HCT116 (cell line): ENCODE results near the gene EHMT1. TPM values are rescaled to one million over a fixed set of nuclear protein-coding genes. Genes with fewer than 3 reads are reported as not detected.

ENCODE experiments used
- ATAC-seq: fragments of 200-7000 bp; cut with Tn5 transposase; 2 replicates; pipeline ENCODE4 v1.9.1; 2020; ENCODE audit warnings: mild to moderate bottlenecking, moderate library complexity
- BruUV-seq: library from RNA; stranded (reverse); fragments of 400-500 nt; replicated peaks from 2 replicates; lab custom pipeline; 2021; lab: Mats Ljungman, UMichigan
- CTCF ChIA-PET: fragments of 300-600 bp; sonication (Branson Sonifier 250); formaldehyde crosslinking; loops from one replicate; lab custom pipeline; 2021; ENCODE audit warnings: antibody characterized with exemption; lab: Charles Lee
- POLR2A ChIA-PET: fragments of 300-600, 350-600 bp; sonication (Branson Sonifier 250); formaldehyde crosslinking; loops from one replicate; lab custom pipeline; 2021; ENCODE audit warnings: antibody characterized with exemption; lab: Charles Lee
- RAD21 ChIA-PET, 2 experiments: fragments of 300-600 bp; sonication (Branson Sonifier 250); formaldehyde crosslinking; loops; one replicate each; lab custom pipeline; 2023; ENCODE audit warnings: low total read pairs in 2 of 2; ENCODE audit not compliant: uncharacterized antibody in 2 of 2, unreplicated experiment in 2 of 2, low non-redundant PET in 1 of 2; lab: Charles Lee
- DNase-seq: peaks from one replicate; pipeline ENCODE4 v3.0.0-alpha.2; 2010; ENCODE audit warnings: low read depth, low spot score
- H2AFZ ChIP-seq: fragments of 200-600 bp; shearing (Covaris generic), sonication (generic); 2 replicates; pipeline ENCODE4 v1.6.1; 2017; ENCODE audit warnings: low read depth, mixed run types, mixed read lengths, antibody characterized with exemption, low read length; ENCODE audit not compliant: poor library complexity, severe bottlenecking
- H3K27ac ChIP-seq: 2 replicates; pipeline ENCODE4 v1.5.1; 2012; ENCODE audit warnings: low read depth, low read length
- H3K27me3 ChIP-seq: fragments of 200-600 bp; sonication (generic); 2 replicates; pipeline ENCODE4 v1.6.1; 2016; ENCODE audit warnings: mixed run types, low read length, mixed read lengths; ENCODE audit not compliant: insufficient read depth
- H3K36me3 ChIP-seq, 2 experiments: fragments of 200-500 bp in 1 of 2; fragments of 200-600 bp in 1 of 2; sonication (Bioruptor generic) in 1 of 2; sonication (generic) in 1 of 2; 2 replicates each; pipeline versions ENCODE4 v1.5.1 to v1.6.1; 2014 to 2016; ENCODE audit warnings: low read length in 2 of 2, inconsistent platforms in 1 of 2, mixed read lengths in 1 of 2, mixed run types in 1 of 2; ENCODE audit not compliant: insufficient read depth in 2 of 2, control insufficient read depth in 1 of 2
- H3K4me1 ChIP-seq, 2 experiments: fragments of 200-600 bp in 1 of 2; sonication (generic) in 1 of 2; 2 replicates each; pipeline versions ENCODE4 v1.5.1 to v1.6.1; 2012 to 2017; ENCODE audit warnings: low read length in 2 of 2, inconsistent platforms in 1 of 2, mild to moderate bottlenecking in 1 of 2, mixed read lengths in 1 of 2, mixed run types in 1 of 2, moderate library complexity in 1 of 2; ENCODE audit not compliant: insufficient read depth in 2 of 2, control insufficient read depth in 1 of 2
- H3K4me2 ChIP-seq: fragments of 200-600 bp; sonication (generic); 2 replicates; pipeline ENCODE4 v1.6.1; 2017; ENCODE audit warnings: mixed run types, low read length, mixed read lengths
- H3K4me3 ChIP-seq, 2 experiments: fragments of 200-600 bp in 1 of 2; sonication (generic) in 1 of 2; replicated peaks in 1 of 2; 2 replicates each; pipeline ENCODE4 v1.5.1; 2011 to 2016; ENCODE audit warnings: low read length in 2 of 2, control low read depth in 1 of 2, low read depth in 1 of 2, mild to moderate bottlenecking in 1 of 2, mixed read lengths in 1 of 2, mixed run types in 1 of 2
- H3K79me2 ChIP-seq: fragments of 200-600 bp; sonication (generic); 2 replicates; pipeline ENCODE4 v1.6.1; 2017; ENCODE audit warnings: mild to moderate bottlenecking, mixed run types, low read length, moderate library complexity, mixed read lengths; ENCODE audit not compliant: insufficient read depth
- H3K9ac ChIP-seq: fragments of 200-600 bp; sonication (generic); 2 replicates; pipeline ENCODE4 v1.6.1; 2016; ENCODE audit warnings: low read length, mixed read lengths
- H3K9me2 ChIP-seq: fragments of 200-600 bp; sonication (generic), shearing (Covaris generic); 2 replicates; pipeline ENCODE4 v1.6.1; 2017; ENCODE audit warnings: mixed run types, mild to moderate bottlenecking, moderate library complexity; ENCODE audit not compliant: insufficient read depth
- H3K9me3 ChIP-seq, 2 experiments: fragments of 200-500 bp in 1 of 2; fragments of 200-600 bp in 1 of 2; sonication (Bioruptor generic) in 1 of 2; sonication (generic) in 1 of 2; 2 replicates each; pipeline ENCODE4 v1.6.1; 2014 to 2017; ENCODE audit warnings: low read length in 2 of 2, mixed read lengths in 2 of 2, inconsistent platforms in 1 of 2, low read depth in 1 of 2, mild to moderate bottlenecking in 1 of 2, mixed run types in 1 of 2, moderate library complexity in 1 of 2; ENCODE audit not compliant: control insufficient read depth in 1 of 2, insufficient read depth in 1 of 2
- H4K20me1 ChIP-seq: fragments of 200-600 bp; sonication (generic), shearing (Covaris generic); 2 replicates; pipeline ENCODE4 v1.6.1; 2017; ENCODE audit warnings: mixed run types, mild to moderate bottlenecking, moderate library complexity; ENCODE audit not compliant: insufficient read depth
- CEBPB ChIP-seq: IDR thresholded peaks from 2 replicates; pipeline ENCODE4 v1.6.1; 2012; ENCODE audit warnings: low read depth
- EGR1 ChIP-seq: IDR thresholded peaks from 2 replicates; pipeline ENCODE4 v1.6.1; 2012; ENCODE audit warnings: low read depth
- EZH2phosphoT487 ChIP-seq: fragments of 200-600 bp; IDR thresholded peaks from 2 replicates; pipeline ENCODE4 v1.6.1; 2018; ENCODE audit warnings: antibody characterized with exemption, borderline replicate concordance
- JUND ChIP-seq: IDR thresholded peaks from 2 replicates; pipeline ENCODE4 v1.6.1; 2012
- POLR2A ChIP-seq: IDR thresholded peaks from 2 replicates; pipeline ENCODE4 v1.7.0; 2011; ENCODE audit warnings: borderline replicate concordance; ENCODE audit not compliant: insufficient read depth, insufficient read length; ENCODE audit errors: extremely low read depth
- SIN3A ChIP-seq: IDR thresholded peaks from 2 replicates; pipeline ENCODE4 v1.6.1; 2012; ENCODE audit warnings: low read depth
- SP1 ChIP-seq: IDR thresholded peaks from 2 replicates; pipeline ENCODE4 v1.6.1; 2012; ENCODE audit warnings: low read depth
- TCF7L2 ChIP-seq: IDR thresholded peaks from 2 replicates; pipeline ENCODE4 v1.7.0; 2011; ENCODE audit warnings: borderline replicate concordance, inconsistent platforms; ENCODE audit not compliant: insufficient read depth, insufficient read length; ENCODE audit errors: extremely low read depth
- YY1 ChIP-seq: IDR thresholded peaks from 2 replicates; pipeline ENCODE4 v1.6.1; 2011; ENCODE audit warnings: low read length, low read depth, moderate library complexity, mild to moderate bottlenecking; ENCODE audit not compliant: insufficient replicate concordance; ENCODE audit errors: extremely low read depth
- ZFX ChIP-seq: fragments of 450-650 bp; IDR thresholded peaks from 2 replicates; pipeline ENCODE4 v1.6.1; 2017
- intact Hi-C: fragments of 100-400 bp; cut with micrococcal nuclease; formaldehyde crosslinking; loops from 2 replicates; pipeline ENCODE4 v1.10.0; 2022
- total RNA-seq: library from RNA; stranded (reverse); gene quantifications from one replicate; pipeline ENCODE4 v1.2.1, GENCODE V29; 2021; ENCODE audit not compliant: unreplicated experiment
- TF ChIP-seq, protein P1 (sequence below), 3 experiments: fragments of 200-600 bp in 1 of 3; sonication (generic) in 1 of 3; IDR thresholded peaks in 2 of 3; conservative IDR thresholded peaks in 1 of 3; 2 replicates each; pipeline ENCODE4 v1.5.1; 2012 to 2017; ENCODE audit warnings: low read depth in 2 of 3, low read length in 2 of 3, antibody characterized with exemption in 1 of 3, borderline replicate concordance in 1 of 3, control low read depth in 1 of 3, mild to moderate bottlenecking in 1 of 3, mixed read lengths in 1 of 3, mixed run types in 1 of 3, moderate library complexity in 1 of 3; ENCODE audit not compliant: insufficient read depth in 1 of 3
- TF ChIP-seq, protein P2 (sequence below): IDR thresholded peaks from 2 replicates; pipeline ENCODE4 v1.6.1; 2012
- TF ChIP-seq, protein P3 (sequence below): IDR thresholded peaks from 2 replicates; pipeline ENCODE4 v1.6.1; 2012
- TF ChIP-seq, protein P4 (sequence below): IDR thresholded peaks from 2 replicates; pipeline ENCODE4 v1.6.1; 2011; ENCODE audit warnings: mild to moderate bottlenecking, low read length, moderate library complexity; ENCODE audit not compliant: insufficient replicate concordance; ENCODE audit errors: extremely low read depth

Gene EHMT1
- total RNA-seq, 1 experiment from 2014 or later, result 86.1 TPM

DNA sequence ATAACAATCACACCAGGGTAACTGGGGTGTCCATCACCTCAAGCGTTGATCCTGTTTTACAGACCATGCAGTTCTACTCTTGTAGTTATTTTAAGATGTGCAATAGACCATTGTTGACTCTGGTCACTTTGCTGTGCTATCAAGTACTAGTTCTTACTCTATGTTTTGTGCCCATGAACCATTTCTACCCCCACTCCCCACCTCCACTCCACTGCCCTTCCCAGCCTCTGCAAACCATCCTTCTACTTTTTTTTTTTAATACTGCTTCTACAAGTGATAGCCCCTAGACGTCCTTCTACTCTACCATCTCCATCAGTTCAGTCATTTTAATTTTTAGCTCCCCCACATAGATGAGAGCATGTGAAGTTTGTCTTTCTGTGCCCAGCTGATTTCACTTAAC, 38.8 kb downstream of the EHMT1 start:
- ChIA-PET RAD21 (no interaction called here), POLR2A (no interaction called here), CTCF (no interaction called here)
- Histone ChIP-seq H3K36me3 (0 out of 4 replicates have a peak, but pooled peaks cover 0 to 3% of the 10 kb centered on the region in 2 experiments), H2AFZ (no peak overlapping the region), H3K4me3 (no peak overlapping the region), H3K27me3 (no peaks in the 10 kb centered on the region), H3K4me2 (no peak overlapping the region), H3K9me3 (no peaks in the 10 kb centered on the region), H3K27ac (no peak overlapping the region), H3K79me2 (peaks cover 97% of the 10 kb centered on the region), H3K9ac (no peak overlapping the region), H3K9me2 (no peaks in the 10 kb centered on the region), H3K4me1 (no peaks in the 10 kb centered on the region), H4K20me1 (peaks cover 3% of the 10 kb centered on the region; the same call in 1 of the 2 replicates)
- no peak for TF ChIP-seq CEBPB
- no peak for TF ChIP-seq POLR2A
- TF ChIP-seq SIN3A, result no peak
- TF ChIP-seq YY1, result no peak
- TF ChIP-seq, protein P1, sequence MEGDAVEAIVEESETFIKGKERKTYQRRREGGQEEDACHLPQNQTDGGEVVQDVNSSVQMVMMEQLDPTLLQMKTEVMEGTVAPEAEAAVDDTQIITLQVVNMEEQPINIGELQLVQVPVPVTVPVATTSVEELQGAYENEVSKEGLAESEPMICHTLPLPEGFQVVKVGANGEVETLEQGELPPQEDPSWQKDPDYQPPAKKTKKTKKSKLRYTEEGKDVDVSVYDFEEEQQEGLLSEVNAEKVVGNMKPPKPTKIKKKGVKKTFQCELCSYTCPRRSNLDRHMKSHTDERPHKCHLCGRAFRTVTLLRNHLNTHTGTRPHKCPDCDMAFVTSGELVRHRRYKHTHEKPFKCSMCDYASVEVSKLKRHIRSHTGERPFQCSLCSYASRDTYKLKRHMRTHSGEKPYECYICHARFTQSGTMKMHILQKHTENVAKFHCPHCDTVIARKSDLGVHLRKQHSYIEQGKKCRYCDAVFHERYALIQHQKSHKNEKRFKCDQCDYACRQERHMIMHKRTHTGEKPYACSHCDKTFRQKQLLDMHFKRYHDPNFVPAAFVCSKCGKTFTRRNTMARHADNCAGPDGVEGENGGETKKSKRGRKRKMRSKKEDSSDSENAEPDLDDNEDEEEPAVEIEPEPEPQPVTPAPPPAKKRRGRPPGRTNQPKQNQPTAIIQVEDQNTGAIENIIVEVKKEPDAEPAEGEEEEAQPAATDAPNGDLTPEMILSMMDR (IDR thresholded peaks at IDR 0.05 in 2 of 3, conservative IDR thresholded peaks at IDR 0.05 in 1 of 3; ENCODE audit: borderline replicate concordance in 1 of 3, insufficient read depth in 1 of 3, low read depth in 2 of 3, low read length in 2 of 3), result no peak
- TF ChIP-seq EGR1, result no peak
- TF ChIP-seq, protein P2, sequence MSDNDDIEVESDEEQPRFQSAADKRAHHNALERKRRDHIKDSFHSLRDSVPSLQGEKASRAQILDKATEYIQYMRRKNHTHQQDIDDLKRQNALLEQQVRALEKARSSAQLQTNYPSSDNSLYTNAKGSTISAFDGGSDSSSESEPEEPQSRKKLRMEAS, result no peak
- TF ChIP-seq SP1, result no peak
- TF ChIP-seq, protein P3, sequence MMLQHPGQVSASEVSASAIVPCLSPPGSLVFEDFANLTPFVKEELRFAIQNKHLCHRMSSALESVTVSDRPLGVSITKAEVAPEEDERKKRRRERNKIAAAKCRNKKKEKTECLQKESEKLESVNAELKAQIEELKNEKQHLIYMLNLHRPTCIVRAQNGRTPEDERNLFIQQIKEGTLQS, result no peak
- TF ChIP-seq, protein P4, sequence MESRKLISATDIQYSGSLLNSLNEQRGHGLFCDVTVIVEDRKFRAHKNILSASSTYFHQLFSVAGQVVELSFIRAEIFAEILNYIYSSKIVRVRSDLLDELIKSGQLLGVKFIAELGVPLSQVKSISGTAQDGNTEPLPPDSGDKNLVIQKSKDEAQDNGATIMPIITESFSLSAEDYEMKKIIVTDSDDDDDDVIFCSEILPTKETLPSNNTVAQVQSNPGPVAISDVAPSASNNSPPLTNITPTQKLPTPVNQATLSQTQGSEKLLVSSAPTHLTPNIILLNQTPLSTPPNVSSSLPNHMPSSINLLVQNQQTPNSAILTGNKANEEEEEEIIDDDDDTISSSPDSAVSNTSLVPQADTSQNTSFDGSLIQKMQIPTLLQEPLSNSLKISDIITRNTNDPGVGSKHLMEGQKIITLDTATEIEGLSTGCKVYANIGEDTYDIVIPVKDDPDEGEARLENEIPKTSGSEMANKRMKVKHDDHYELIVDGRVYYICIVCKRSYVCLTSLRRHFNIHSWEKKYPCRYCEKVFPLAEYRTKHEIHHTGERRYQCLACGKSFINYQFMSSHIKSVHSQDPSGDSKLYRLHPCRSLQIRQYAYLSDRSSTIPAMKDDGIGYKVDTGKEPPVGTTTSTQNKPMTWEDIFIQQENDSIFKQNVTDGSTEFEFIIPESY, result no peak
- TF ChIP-seq TCF7L2, result no peak
- no peak for TF ChIP-seq ZFX
- TF ChIP-seq JUND, result no peak
- TF ChIP-seq EZH2phosphoT487, result no peak
- ATAC-seq, result no peak
- intact Hi-C loops, result no loop called here
- DNase-seq, result no peak
- BruUV-seq, result no TSS peak
